Spinal cord (tissue), 10 donors: ENCODE results near the gene BTBD18. TPM values are rescaled to one million over a fixed set of nuclear protein-coding genes. Genes with fewer than 3 reads are reported as not detected.
A peak's percentile ranks its signal among the peaks of the same experiment; 100 is the strongest.
"Not testable (repeated sequence)": the region's sequence is repeated elsewhere in the genome, so short reads cannot be mapped to it uniquely, and the experiment has no call there.

Experiments used
- DNase-seq, 6 donors: peaks; one replicate each; pipeline versions ENCODE4 v3.0.0 to v3.0.0-alpha.2; 2013 to 2015; ENCODE audit warnings: low spot score in 6 of 6, low read depth in 4 of 6
- H3K27ac ChIP-seq: one replicate; pipeline ENCODE4 v1.5.1; 2013; ENCODE audit warnings: low read depth, low read length, control low read depth
- H3K27me3 ChIP-seq: one replicate; pipeline ENCODE4 v1.6.1; 2013; ENCODE audit warnings: low read length; ENCODE audit not compliant: control insufficient read depth, insufficient read depth
- H3K36me3 ChIP-seq: one replicate; pipeline ENCODE4 v1.6.1; 2013; ENCODE audit warnings: low read length; ENCODE audit not compliant: control insufficient read depth, insufficient read depth
- H3K4me1 ChIP-seq: one replicate; pipeline ENCODE4 v1.6.1; 2013; ENCODE audit warnings: low read length; ENCODE audit not compliant: control insufficient read depth, insufficient read depth
- H3K4me3 ChIP-seq: one replicate; pipeline ENCODE4 v1.5.1; 2013; ENCODE audit warnings: low read depth, low read length, control low read depth
- H3K9me3 ChIP-seq: one replicate; pipeline ENCODE4 v1.6.1; 2013; ENCODE audit warnings: low read length; ENCODE audit not compliant: control insufficient read depth, insufficient read depth
- WGBS: methylation state at CpG from one replicate; pipeline ENCODE4 v1.1.5; 2013; ENCODE audit warnings: missing lambda C conversion rate; ENCODE audit not compliant: insufficient coverage; 5-methylcytosine and 5-hydroxymethylcytosine counted together
- polyA plus RNA-seq, 2 donors: library from polyadenylated mRNA; unstranded; fragments of 120-200 nt; gene quantifications; one replicate each; pipeline ENCODE4 v1.2.1, GENCODE V29; 2013; ENCODE audit not compliant: insufficient read length in 2 of 2
- total RNA-seq, 2 donors: library from RNA; depleted of rRNA in 1 of 2; stranded (reverse); fragments of 120-200 nt in 1 of 2; fragments of >200 nt in 1 of 2; gene quantifications; one replicate each; pipeline versions ENCODE4 v1.2.3 to v1.2.4, GENCODE V29; 2013 to 2014
- donor health status: healthy.

Gene BTBD18
- total and polyA plus RNA-seq, 4 donors: 0.21 to 0.74 TPM; not detected in 2

DNA sequence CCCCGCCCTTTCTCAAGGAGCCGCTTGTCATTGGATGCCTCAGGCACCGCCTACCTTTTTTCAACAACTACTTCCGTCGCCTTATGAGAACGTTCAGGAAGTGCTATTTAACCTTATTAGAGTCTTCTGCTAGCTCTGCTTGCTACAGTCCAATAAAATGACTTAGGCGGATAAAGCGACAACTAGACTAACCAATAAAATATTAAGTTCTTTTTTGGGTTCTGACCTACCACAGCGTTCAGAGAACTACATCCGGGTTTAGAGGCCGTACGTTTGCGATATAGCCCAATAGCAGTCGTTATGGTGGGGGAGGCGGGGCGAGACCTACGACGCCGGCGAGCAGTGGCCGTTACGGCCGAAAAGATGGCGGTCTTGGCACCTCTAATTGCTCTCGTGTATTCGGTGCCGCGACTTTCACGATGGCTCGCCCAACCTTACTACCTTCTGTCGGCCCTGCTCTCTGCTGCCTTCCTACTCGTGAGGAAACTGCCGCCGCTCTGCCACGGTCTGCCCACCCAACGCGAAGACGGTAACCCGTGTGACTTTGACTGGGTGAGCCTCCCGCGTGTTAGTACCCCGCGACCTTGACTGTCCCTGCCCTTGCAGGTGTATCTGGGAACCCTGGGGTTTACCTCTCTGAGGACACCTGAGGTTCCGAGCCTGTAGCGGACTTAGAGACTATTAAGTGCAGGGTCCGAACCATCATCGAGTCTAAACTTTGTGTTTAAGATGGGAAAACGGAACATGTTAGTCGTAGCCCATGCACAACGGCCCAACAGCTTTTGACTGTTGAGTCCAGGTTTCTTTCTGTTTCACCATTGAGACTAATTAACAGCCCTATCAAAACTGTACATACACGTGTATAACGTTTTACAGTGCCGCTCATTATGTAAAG lies 39.1 kb downstream of the BTBD18 start, which contains the start of gene TMX2:
Gene TMX2, plus strand, starts transcription at position 338 of the 895 bp plus-strand sequence. Its CDS starts 26 bp downstream, at position 364.
- Histone ChIP-seq H3K4me1 (peaks cover 19% of the 10 kb centered on the region), H3K27me3 (no peaks in the 10 kb centered on the region), H3K27ac (peak within 1 kb of the TSS; percentile 81), H3K36me3 (peaks cover 7% of the 10 kb centered on the region), H3K4me3 (peak within 1 kb of the TSS; percentile 76), H3K9me3 (no peaks in the 10 kb centered on the region)
- DNase-seq: peak; percentile 95 to 100 (median 96)
- WGBS: under 1% methylated on average over 42 of the region's 53 CpGs

DNA sequence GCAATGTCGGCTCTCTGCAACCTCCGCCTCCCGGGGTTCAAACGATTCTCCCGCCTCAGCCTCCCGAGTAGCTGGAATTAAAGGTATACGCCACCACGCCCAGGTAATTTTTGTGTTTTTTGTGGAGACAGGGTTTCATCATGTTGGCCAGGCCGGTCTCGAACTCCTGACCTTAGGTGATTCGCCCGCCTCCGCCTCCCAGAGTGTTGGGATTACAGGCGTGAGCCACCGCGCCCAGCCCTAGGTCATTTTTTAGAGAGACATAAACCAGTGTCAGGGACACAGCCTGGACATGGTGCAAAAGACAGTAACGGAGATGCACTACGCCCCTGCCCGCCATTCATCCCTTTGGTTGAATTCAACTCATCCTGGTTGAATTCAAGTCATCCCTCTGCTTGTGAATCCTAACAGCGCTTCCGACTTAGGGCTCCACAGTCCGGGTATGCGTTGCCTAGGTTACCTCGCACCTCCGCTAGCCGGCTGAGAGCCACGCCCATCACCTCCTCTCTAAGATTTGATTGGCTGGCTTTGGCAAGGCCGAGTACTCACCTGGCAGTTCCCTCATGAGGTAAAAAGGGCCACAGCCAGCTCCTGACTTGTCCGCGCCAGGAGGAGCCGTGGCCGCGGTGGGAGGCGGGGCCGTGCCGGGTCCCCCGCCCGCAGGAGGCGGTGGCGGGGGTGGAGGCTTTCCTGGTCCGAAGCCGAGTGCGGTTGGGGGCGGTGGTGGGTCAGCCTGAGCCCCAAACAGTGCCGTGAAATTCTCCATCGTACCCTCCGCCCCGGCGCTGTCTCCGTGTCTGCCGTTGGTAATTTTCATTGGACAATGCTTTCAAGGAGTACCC lies 40.0 kb downstream of the BTBD18 start, which contains the start of gene MED19:
Gene MED19, minus strand, starts transcription at position 802 of the 842 bp plus-strand sequence. Its CDS starts 36 bp downstream, at position 766.
- 6% methylated on average over 45 of the region's 51 CpGs for WGBS
- H3K9me3 ChIP-seq: no peaks in the 10 kb centered on the region
- H3K27me3 ChIP-seq: no peaks in the 10 kb centered on the region
- DNase-seq: peak; percentile 44 to 96 (median 60)
- peak within 1 kb of the TSS; percentile 81 for H3K27ac ChIP-seq
- peaks cover 10% of the 10 kb centered on the region for H3K36me3 ChIP-seq
- H3K4me3 ChIP-seq: peak within 1 kb of the TSS; percentile 76
- H3K4me1 ChIP-seq: peaks cover 19% of the 10 kb centered on the region

DNA sequence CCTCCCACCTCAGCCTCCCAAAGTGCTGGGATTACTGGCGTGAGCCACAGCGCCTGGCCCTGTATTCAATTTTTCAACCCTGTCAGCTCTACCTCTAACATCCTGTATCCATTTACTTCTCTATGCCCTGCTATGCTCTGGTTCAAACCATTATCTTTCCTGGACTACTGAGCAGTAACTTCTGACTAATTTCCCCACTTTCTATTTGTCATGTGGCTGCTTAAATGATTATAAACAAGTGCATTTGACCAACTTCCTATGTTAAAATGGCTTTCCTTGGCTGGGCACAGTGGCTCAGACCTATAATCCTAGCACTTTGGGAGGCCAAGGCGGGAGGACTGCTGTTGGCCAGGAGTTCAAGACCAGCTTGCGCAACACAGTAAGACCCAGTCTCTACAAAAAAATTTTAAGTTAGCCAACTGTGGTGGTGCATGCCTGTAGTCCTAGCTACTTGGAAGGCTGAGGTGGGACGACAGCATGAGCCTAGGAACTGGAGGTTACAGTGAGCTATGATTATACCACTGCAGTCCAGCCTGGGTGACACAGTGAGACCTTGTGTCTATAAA lies 41.7 kb downstream of the BTBD18 start:
- no peak for DNase-seq
- 92% methylated on average over 4 of the region's 5 CpGs for WGBS
- Histone ChIP-seq H3K27me3 (no peaks in the 10 kb centered on the region), H3K27ac (no peak overlapping the region), H3K4me1 (peaks cover 19% of the 10 kb centered on the region), H3K4me3 (no peak overlapping the region), H3K36me3 (peaks cover 15% of the 10 kb centered on the region), H3K9me3 (no peaks in the 10 kb centered on the region)

DNA sequence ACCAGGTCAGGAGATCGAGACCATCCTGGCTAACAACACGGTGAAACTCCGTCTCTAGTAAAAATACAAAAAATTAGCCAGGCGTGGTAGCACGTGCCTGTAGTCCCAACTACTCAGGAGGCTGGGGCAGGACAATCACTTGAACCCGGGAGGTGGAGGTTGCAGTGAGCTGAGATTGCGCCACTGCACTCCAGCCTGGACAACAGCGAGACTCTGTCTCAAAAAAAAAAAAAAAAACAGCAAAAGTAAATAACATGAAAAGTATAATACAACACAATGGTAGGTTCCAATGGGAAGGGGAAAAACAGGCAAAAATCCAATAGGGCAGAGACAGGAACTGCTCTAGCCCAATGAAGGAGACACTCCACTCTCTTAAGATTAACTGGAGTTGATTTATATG lies 46.2 kb downstream of the BTBD18 start:
- H3K27me3 ChIP-seq, H3K4me1 ChIP-seq, H3K4me3 ChIP-seq, DNase-seq, H3K27ac ChIP-seq, H3K9me3 ChIP-seq: not testable (repeated sequence)
- no CpG with 5 or more reads among the region's 8 CpGs for WGBS
- peaks cover 46% of the 10 kb centered on the region for H3K36me3 ChIP-seq

DNA sequence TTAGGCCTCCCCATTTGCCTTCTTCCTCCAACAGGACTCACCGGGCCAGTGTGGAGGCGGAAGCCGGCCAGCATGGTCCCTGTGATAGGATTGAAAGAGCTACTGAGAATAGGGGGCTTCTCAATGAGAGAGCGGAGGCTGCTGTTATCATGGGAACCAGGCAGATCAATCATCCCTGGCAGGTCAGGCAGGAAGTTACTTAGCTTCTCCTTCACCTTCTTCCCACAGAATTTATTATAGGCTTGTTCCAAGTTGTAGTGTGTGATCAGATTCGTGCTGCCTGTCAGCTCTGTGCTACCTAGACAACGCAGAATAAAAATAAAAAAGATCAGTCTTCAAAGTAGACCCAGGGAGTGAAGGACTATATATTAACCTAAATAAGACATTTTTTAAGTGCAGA lies 46.7 kb downstream of the BTBD18 start:
- no peaks in the 10 kb centered on the region for H3K27me3 ChIP-seq
- no peak overlapping the region for H3K27ac ChIP-seq
- no peak for DNase-seq
- H3K9me3 ChIP-seq: no peaks in the 10 kb centered on the region
- WGBS: no CpG with 5 or more reads among the region's 6 CpGs
- peaks cover 45% of the 10 kb centered on the region for H3K36me3 ChIP-seq
- H3K4me1 ChIP-seq: peaks cover 5% of the 10 kb centered on the region
- no peak overlapping the region for H3K4me3 ChIP-seq

DNA sequence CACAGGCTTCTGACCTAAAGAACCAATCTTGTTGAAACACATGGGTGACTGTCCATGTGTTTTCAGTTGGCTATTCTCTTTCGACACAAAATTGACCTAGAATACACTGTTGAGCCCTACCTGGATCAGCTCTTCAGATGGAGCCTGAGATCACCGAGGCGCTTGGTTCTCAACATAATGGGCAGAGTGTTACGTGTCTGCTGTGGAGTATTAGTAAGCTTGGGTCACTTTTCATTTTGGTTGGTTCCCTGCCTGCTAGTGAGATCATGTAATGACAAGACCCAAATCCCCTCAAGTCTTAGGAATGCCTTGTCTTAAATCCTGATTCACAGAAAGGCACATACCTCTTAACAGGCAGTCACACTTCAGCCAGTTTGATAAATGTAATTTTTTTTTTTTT lies 48.3 kb downstream of the BTBD18 start:
- WGBS: no CpG with 5 or more reads among the region's 4 CpGs
- Histone ChIP-seq H3K36me3 (peaks cover 54% of the 10 kb centered on the region), H3K9me3 (no peaks in the 10 kb centered on the region), H3K27me3 (no peaks in the 10 kb centered on the region), H3K27ac (no peak overlapping the region), H3K4me3 (no peak overlapping the region), H3K4me1 (no peaks in the 10 kb centered on the region)
- DNase-seq: no peak

DNA sequence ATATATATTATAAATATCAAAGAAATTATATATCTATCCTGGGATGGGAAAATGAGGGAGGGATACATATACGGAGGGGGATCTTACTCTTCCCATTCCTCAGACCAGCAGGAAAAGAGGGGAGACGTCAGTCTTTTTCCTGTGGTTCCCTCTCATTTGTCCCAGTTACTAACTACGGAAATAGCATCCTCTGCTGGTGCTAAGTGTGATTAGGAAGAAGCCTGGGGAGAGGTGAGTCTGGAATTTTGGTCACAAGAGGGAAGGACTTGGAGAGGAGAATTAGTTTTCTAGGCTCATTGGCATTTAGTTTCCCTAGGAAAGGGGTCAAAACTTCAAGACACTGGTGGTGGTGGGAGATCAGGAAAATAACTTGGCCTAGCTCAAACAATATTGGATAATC lies 51.2 kb downstream of the BTBD18 start:
- H3K9me3 ChIP-seq: no peaks in the 10 kb centered on the region
- H3K27ac ChIP-seq: no peak overlapping the region
- no CpG with 5 or more reads among the region's 3 CpGs for WGBS
- peaks cover 73% of the 10 kb centered on the region for H3K36me3 ChIP-seq
- peak in 1 of 6 donors; percentile 3 for DNase-seq
- H3K4me1 ChIP-seq: no peaks in the 10 kb centered on the region
- H3K27me3 ChIP-seq: no peaks in the 10 kb centered on the region
- H3K4me3 ChIP-seq: no peak overlapping the region

DNA sequence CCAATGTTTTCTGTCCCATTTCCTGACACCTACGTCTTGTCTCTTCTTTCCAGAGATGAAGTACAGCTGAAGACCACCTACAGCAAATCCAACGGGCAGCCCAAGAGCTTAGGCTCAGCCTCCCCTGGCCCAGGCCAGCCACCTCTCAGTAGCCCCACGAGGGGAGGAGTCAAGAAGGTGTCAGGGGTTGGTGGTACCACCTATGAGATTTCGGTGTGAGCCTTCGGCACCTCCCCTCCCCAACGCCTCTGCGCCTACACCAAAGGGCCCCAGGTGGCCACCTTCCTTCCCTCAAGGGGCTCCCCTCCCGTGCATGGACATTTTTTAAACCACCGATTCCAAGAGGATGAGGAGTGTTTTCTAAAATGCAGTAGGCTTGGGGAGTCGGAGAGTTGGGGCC lies 51.8 kb downstream of the BTBD18 start:
- no peak overlapping the region for H3K27ac ChIP-seq
- DNase-seq: no peak
- H3K36me3 ChIP-seq: peaks cover 76% of the 10 kb centered on the region
- H3K4me1 ChIP-seq: no peaks in the 10 kb centered on the region
- H3K4me3 ChIP-seq: no peak overlapping the region
- 100% methylated on average over 1 of the region's 10 CpGs for WGBS
- no peaks in the 10 kb centered on the region for H3K27me3 ChIP-seq
- no peaks in the 10 kb centered on the region for H3K9me3 ChIP-seq

DNA sequence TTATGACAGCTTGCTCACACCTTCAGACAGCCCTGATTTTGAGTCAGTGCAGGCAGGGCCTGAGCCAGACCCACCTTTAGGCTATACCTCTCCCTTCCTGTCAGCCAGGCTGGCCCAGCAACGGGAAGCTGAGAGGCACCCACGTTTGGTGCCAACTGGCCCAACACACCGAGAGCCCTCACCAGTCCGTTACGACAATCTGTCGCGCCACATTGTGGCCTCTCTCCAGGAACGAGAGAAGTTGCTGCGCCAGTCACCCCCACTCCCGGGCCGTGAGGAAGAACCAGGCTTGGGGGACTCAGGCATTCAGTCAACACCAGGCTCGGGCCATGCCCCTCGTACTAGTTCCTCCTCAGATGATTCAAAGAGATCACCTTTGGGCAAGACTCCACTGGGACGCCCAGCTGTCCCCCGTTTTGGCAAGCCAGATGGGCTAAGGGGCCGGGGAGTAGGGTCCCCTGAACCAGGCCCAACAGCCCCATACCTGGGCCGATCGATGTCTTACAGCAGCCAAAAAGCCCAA lies 52.7 kb downstream of the BTBD18 start:
- WGBS: 90% methylated on average over 16 of the region's 18 CpGs
- Histone ChIP-seq H3K27ac (no peak overlapping the region), H3K36me3 (peaks cover 76% of the 10 kb centered on the region), H3K4me3 (no peak overlapping the region), H3K9me3 (no peaks in the 10 kb centered on the region), H3K4me1 (no peaks in the 10 kb centered on the region), H3K27me3 (no peaks in the 10 kb centered on the region)
- no peak for DNase-seq
